Peyer's patch (tissue), 4 donors: ENCODE measurements around the gene SBF2. TPM values are rescaled to one million over a fixed set of nuclear protein-coding genes. Genes with fewer than 3 reads are reported as not detected.

Source experiments
- DNase-seq, 3 donors: peaks; one replicate each; pipeline ENCODE4 v3.0.0-alpha.2; 2017 to 2019
- H3K27ac ChIP-seq, 4 donors: fragments of 200-600 bp; sonication (generic); one replicate each; pipeline ENCODE4 v1.5.1; 2016 to 2019
- H3K27me3 ChIP-seq, 2 donors: fragments of 200-600 bp; sonication (generic); one replicate each; pipeline ENCODE4 v1.5.1; 2019
- H3K36me3 ChIP-seq, 3 donors: fragments of 200-600 bp; sonication (generic); one replicate each; pipeline ENCODE4 v1.5.1; 2016 to 2019
- H3K4me1 ChIP-seq, 4 donors: fragments of 200-600 bp; sonication (generic); one replicate each; pipeline ENCODE4 v1.5.1; 2016 to 2019
- H3K4me3 ChIP-seq, 4 donors: fragments of 200-600 bp; sonication (generic); 1 replicate in 3 of 4; 2 replicates in 1 of 4; pipeline ENCODE4 v1.5.1; 2016 to 2019; ENCODE audit warnings: mild to moderate bottlenecking in 1 of 4
- H3K9me3 ChIP-seq, 4 donors: fragments of 200-600 bp; sonication (generic); one replicate each; pipeline ENCODE4 v1.5.1; 2016 to 2019; ENCODE audit warnings: mild to moderate bottlenecking in 1 of 4
- CTCF ChIP-seq, 6 experiments: fragments of 450-650 bp in 4 of 6; fragments of 200-600 bp in 2 of 6; sonication (generic) in 1 of 6; IDR thresholded peaks; one replicate each; pipeline ENCODE4 v1.5.1; 2017 to 2019; ENCODE audit warnings: antibody characterized with exemption in 6 of 6, mild to moderate bottlenecking in 3 of 6, moderate library complexity in 1 of 6
- POLR2A ChIP-seq, 2 donors: fragments of 450-650 bp; IDR thresholded peaks; one replicate each; pipeline ENCODE4 v1.5.1; 2017; ENCODE audit warnings: antibody characterized with exemption in 2 of 2, mild to moderate bottlenecking in 2 of 2, moderate library complexity in 2 of 2
- total RNA-seq, 4 donors: library from RNA; depleted of rRNA; stranded (reverse); fragments of >200 nt; gene quantifications; one replicate each; pipeline ENCODE4 v1.1.0, GENCODE V29; 2016

Gene SBF2
- total RNA-seq, 4 donors from 2014 or later = 52.7 to 70.1 (median 56.7) TPM

DNA sequence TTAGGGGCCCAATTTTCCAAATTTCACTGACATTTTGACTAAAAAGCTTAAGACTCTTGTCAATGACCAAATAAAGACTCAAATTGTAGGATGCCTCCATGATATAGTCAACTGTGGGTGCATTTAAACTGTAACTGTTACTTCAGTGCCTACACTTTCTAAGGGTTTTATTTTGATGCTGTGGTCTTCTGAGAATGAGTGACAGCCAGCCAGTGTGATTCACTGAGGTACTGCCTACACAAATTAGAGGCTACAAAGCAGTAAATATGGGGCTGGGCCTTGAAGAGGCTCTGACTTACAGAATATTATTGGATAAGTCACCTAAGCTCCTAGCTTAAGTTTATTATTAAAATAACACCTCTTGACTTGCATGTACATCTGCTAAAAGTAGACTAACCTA is 419.6 kb downstream of the SBF2 start:
- no peak overlapping the region for H3K4me3 ChIP-seq
- no peaks in the 10 kb centered on the region for H3K36me3 ChIP-seq
- no peaks in the 10 kb centered on the region for H3K4me1 ChIP-seq
- no peak for TF ChIP-seq CTCF (IDR thresholded peaks at IDR 0.05)
- no peak for TF ChIP-seq POLR2A (IDR thresholded peaks at IDR 0.05)
- no peak overlapping the region for H3K27ac ChIP-seq
- H3K27me3 ChIP-seq = no peaks in the 10 kb centered on the region
- peaks cover 0 to 4% (median 0%) of the 10 kb centered on the region in 4 donors for H3K9me3 ChIP-seq
- DNase-seq = no peak

GRCh38 chr11:9868641-9869040 is 425.4 kb downstream of the SBF2 start:
- TF ChIP-seq POLR2A (IDR thresholded peaks at IDR 0.05) (no peak), CTCF (IDR thresholded peaks at IDR 0.05) (no peak)
- DNase-seq = no peak
- no peaks in the 10 kb centered on the region for H3K9me3 ChIP-seq

GRCh38 chr11:9862981-9863380 is 431.0 kb downstream of the SBF2 start:
- Histone ChIP-seq H3K4me3 (no peak overlapping the region), H3K27ac (no peak overlapping the region), H3K9me3 (no peaks in the 10 kb centered on the region), H3K27me3 (no peaks in the 10 kb centered on the region), H3K4me1 (no peaks in the 10 kb centered on the region), H3K36me3 (no peaks in the 10 kb centered on the region)
- DNase-seq = no peak
- TF ChIP-seq CTCF (IDR thresholded peaks at IDR 0.05) (no peak), POLR2A (IDR thresholded peaks at IDR 0.05) (no peak)

More at GRCh38 chr11:9868641-9869040, 425.4 kb downstream of the SBF2 start:
- H3K4me1 ChIP-seq = no peaks in the 10 kb centered on the region
- no peaks in the 10 kb centered on the region for H3K36me3 ChIP-seq
- no peaks in the 10 kb centered on the region for H3K27me3 ChIP-seq
- no peak overlapping the region for H3K27ac ChIP-seq
- no peak overlapping the region for H3K4me3 ChIP-seq

DNA sequence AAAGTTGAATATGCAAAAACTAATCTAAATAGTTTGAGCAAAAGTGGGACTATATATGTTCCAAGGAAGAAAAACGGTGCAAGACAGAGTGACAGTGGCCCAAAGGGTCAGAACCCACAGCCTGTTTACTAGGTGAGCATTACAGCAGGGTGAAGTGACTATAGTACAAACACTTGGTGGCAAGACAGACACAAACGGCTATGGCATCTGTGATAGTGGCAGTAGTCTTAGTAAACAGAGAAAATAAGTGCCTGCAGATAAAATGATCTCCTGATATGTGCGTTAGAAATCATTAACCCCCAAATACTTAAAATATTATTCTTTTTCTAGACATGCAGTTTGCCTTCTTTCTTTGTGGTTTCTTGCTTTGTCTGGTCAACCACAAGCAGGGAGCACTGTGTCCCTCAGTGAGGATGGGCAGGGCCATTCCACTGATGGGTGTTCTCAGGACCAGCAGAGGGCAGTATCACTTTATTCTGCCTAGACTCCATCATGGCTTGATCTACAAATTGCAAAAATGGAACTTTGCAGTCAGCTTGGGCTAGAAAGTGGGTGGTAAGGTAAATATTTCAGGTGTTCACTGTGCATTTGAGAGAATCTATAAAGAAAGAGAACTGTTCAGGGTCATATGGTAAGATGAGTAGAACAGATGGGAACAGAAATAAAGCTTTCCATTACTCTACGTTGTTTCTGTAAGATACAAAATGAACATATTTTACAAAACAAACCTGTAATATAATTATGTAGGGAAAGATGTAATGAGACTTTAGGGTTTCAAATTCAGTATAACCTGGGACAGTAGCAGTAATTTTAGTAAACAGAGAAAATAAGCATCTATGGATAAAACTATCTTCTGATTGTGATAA is 431.9 kb downstream of the SBF2 start:
- Histone ChIP-seq H3K9me3 (no peaks in the 10 kb centered on the region), H3K27me3 (no peaks in the 10 kb centered on the region), H3K27ac (no peak overlapping the region), H3K36me3 (no peaks in the 10 kb centered on the region), H3K4me1 (no peaks in the 10 kb centered on the region), H3K4me3 (no peak overlapping the region)
- no peak for TF ChIP-seq POLR2A (IDR thresholded peaks at IDR 0.05)
- peak; percentile 55 to 79 (median 68) for TF ChIP-seq CTCF (IDR thresholded peaks at IDR 0.05)
- peak in 2 of 3 donors; percentile 44 to 81 for DNase-seq

GRCh38 chr11:9859554-9860305 is 434.3 kb downstream of the SBF2 start:
- DNase-seq = no peak
- peaks cover 0 to 15% (median 0%) of the 10 kb centered on the region in 3 donors for H3K36me3 ChIP-seq
- H3K4me3 ChIP-seq = no peak overlapping the region
- no peaks in the 10 kb centered on the region for H3K4me1 ChIP-seq
- H3K9me3 ChIP-seq = no peaks in the 10 kb centered on the region
- H3K27ac ChIP-seq = no peak overlapping the region
- no peaks in the 10 kb centered on the region for H3K27me3 ChIP-seq
- no peak for TF ChIP-seq POLR2A (IDR thresholded peaks at IDR 0.05)
- no peak for TF ChIP-seq CTCF (IDR thresholded peaks at IDR 0.05)
